Hematopoietic multipotent progenitor cell treated with erythropoietin and hydrocortisone succinate and interleukin-3 and kit ligand, for 4 days (in vitro differentiated cells): Measurements from ENCODE around the gene GALNT8.

Source experiments
- DNase-seq: peaks from one replicate; pipeline ENCODE4 v3.0.0-alpha.2; 2015

Gene GALNT8

DNA sequence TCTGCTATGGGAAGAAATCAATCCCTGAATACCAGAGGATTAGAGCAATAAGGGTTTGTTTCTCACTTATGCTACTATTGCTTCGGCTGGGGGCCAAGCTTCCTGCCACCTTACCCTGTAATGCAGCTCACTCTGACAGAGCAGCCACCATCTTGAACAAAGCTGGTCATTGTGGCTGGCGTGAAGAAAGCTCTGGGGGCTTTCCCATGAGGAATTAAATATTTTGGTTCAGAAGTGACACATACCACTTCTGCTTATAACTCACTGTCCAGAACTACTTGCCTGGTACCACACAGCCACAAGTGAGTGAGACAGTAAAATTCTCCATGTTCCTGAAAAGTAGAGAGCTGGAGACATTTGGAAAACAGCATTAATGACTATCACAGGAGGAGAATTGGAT is 82.6 kb downstream of the GALNT8 start:
- no peak for DNase-seq

DNA sequence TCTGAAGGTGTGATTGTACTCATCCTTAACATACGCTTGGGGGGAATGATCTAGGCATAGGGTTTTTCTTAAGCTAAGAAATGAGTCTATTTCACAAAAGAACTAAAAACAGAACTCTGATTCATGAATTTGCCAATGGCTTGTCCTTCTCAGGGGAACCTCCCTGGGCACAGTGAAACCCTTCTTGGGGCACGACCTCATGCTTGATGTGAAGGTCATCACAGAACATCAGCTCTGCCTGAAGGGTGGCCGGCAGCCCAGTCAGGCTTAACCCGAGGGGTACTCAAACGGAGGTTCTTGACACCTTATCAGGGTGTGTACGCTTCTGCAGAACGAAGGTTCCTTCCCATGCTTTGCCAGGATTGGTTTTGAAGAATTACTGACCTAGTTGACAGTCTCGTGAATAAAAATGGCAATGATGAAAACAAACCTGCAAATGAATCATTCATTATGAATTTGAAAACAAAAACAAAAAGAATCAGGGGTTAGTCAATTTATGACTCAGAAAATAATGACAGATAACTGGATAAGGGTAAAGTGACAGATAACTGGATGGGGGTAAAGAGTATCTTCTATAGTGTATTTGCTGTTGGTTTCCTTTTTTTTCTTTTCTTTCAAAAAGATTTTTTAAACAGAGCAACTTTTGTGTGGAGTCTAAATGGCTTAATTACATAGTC is 86.4 kb downstream of the GALNT8 start:
- DNase-seq = no peak

DNA sequence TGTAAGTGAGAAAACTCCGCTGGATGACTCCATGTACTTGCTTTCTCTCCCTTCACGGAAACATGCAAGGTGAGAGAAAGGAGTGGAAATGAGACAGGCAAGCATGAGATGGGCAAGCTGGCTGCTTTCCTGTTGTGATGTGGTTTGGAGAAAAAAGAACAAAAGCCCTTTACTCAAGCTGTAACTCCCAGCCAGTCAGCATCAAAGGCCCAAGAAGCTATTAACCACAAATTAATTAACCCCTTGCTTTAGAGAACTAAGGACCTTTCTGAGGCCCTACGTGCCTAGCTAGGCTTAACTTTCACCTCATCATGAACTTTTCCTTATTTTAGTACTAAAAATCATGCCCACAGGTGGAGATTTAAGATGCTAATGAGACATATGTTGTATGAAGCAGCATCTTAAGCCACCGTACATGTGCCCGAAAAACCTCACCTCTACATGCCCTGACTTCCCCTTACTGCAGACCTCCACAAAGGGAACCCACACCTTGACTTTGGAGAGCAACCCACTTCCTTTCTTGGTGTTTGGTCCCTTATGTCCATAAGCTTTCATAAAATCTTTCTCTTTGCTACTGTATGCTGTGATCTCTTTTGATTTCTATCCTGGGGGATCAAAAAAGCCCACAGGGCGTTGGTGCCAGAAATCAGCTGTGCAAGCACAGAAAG is 87.0 kb downstream of the GALNT8 start:
- DNase-seq = no peak

DNA sequence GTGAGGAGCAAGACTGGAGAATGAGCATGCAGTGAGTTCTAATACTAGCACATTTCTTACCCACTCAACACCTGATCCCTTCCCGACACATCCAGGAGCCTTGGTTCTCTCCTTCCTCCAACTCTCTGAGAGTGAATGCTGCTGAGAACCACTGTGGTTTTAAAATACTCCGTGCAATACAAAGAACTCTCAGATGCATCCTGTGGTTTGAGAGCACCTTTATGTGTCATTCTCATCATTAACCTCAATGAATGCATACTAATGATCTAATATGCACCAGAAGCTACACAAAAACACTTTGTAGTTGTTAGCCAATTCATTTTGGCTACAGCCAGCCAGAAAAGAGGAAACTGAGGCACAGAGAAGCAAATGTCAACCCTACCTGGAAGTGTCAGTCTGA is 87.6 kb downstream of the GALNT8 start:
- DNase-seq = no peak

GRCh38 chr12:4809013-4809448 is 88.8 kb downstream of the GALNT8 start:
- DNase-seq = peak; percentile 13

- no peak for DNase-seq
These were observed 89.4 kb downstream of the GALNT8 start for GRCh38 chr12:4809449-4810218.

GRCh38 chr12:4810219-4810671 is 90.0 kb downstream of the GALNT8 start:
- DNase-seq = no peak

- peak; percentile 15 for DNase-seq
These were observed 92.6 kb downstream of the GALNT8 start for GRCh38 chr12:4812624-4813327.

DNA sequence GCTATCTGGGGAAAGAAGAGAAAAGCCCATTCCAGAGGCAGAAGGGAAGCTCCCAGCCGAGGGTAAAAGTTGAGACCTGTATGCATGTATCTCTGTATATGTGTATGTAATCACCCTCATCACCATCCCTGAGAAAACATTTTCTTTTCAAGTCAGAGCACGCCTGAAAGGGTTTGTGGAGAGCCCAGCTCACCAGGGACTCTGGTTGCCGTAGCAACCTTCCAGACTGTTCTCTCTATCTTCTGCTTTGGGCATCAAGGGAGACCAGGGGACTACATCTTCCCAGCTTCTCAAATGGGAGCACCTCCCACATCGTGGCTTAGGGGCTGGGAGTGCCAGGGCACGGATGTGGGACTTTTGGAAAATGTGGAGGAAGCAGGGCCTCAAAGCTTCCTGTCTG is 93.5 kb downstream of the GALNT8 start:
- DNase-seq = no peak

GRCh38 chr12:4814485-4814884 is 94.3 kb downstream of the GALNT8 start:
- DNase-seq = no peak

- DNase-seq = no peak
These were observed 96.7 kb downstream of the GALNT8 start for GRCh38 chr12:4816744-4817525.

GRCh38 chr12:4817880-4818279 is 97.7 kb downstream of the GALNT8 start:
- no peak for DNase-seq

- DNase-seq = peak; percentile 73
These were observed 99.5 kb downstream of the GALNT8 start for GRCh38 chr12:4819654-4820053.

GRCh38 chr12:4820971-4821370 is 100.8 kb downstream of the GALNT8 start:
- DNase-seq = peak; percentile 37
